CD14-positive monocyte (primary cell): ENCODE measurements around the gene CST4. TPM values are rescaled to one million over a fixed set of nuclear protein-coding genes. Genes with fewer than 3 reads are reported as not detected.

ENCODE experiments used
- DNase-seq, 3 donors: peaks; one replicate each; pipeline ENCODE4 v3.0.0-alpha.2; 2011 to 2022
- H2AFZ ChIP-seq: 2 replicates; pipeline ENCODE4 v1.6.0; 2012; ENCODE audit warnings: mild to moderate bottlenecking, low read depth, low read length, inconsistent platforms; ENCODE audit not compliant: insufficient read depth, poor library complexity, severe bottlenecking
- H3K27ac ChIP-seq, 2 donors: 1 replicate in 1 of 2; 2 replicates in 1 of 2; pipeline ENCODE4 v1.5.1; 2012 to 2013; ENCODE audit warnings: low read length in 2 of 2, control low read depth in 1 of 2, inconsistent platforms in 1 of 2, low read depth in 1 of 2, mild to moderate bottlenecking in 1 of 2
- H3K27me3 ChIP-seq, 2 donors: one replicate each; pipeline versions ENCODE4 v1.6.0 to v1.6.1; 2011 to 2013; ENCODE audit warnings: low read length in 2 of 2; ENCODE audit not compliant: control insufficient read depth in 2 of 2, insufficient read depth in 2 of 2
- H3K36me3 ChIP-seq, 2 donors: replicated peaks in 1 of 2; 1 replicate in 1 of 2; 2 replicates in 1 of 2; pipeline versions ENCODE4 v1.5.1 to v1.6.1; 2012 to 2013; ENCODE audit warnings: low read length in 2 of 2, control low read depth in 1 of 2, inconsistent platforms in 1 of 2, mild to moderate bottlenecking in 1 of 2; ENCODE audit not compliant: insufficient read depth in 2 of 2, control insufficient read depth in 1 of 2
- H3K4me1 ChIP-seq, 2 donors: 1 replicate in 1 of 2; 2 replicates in 1 of 2; pipeline versions ENCODE4 v1.5.1 to v1.6.1; 2012 to 2013; ENCODE audit warnings: low read length in 2 of 2, control low read depth in 1 of 2, inconsistent platforms in 1 of 2, mild to moderate bottlenecking in 1 of 2, moderate library complexity in 1 of 2; ENCODE audit not compliant: insufficient read depth in 2 of 2, control insufficient read depth in 1 of 2
- H3K4me2 ChIP-seq: replicated peaks from 2 replicates; pipeline ENCODE3; 2012; ENCODE audit warnings: low read length, moderate library complexity, mild to moderate bottlenecking; ENCODE audit not compliant: poor library complexity, severe bottlenecking; ENCODE audit errors: extremely low read depth
- H3K4me3 ChIP-seq, 3 experiments: fragments of 200-600 bp in 1 of 3; sonication (generic) in 1 of 3; replicated peaks in 1 of 3; 1 replicate in 2 of 3; 2 replicates in 1 of 3; pipeline ENCODE4 v1.5.1; 2011 to 2013; ENCODE audit warnings: low read length in 3 of 3, mild to moderate bottlenecking in 3 of 3, control low read depth in 2 of 3, low read depth in 2 of 3, inconsistent platforms in 1 of 3, moderate library complexity in 1 of 3
- H3K79me2 ChIP-seq: 2 replicates; pipeline ENCODE4 v1.6.0; 2012; ENCODE audit warnings: mild to moderate bottlenecking, control low read depth, inconsistent platforms, low read length, moderate library complexity; ENCODE audit not compliant: insufficient read depth
- H3K9ac ChIP-seq: 2 replicates; pipeline ENCODE4 v1.6.0; 2017; ENCODE audit warnings: low read length, mild to moderate bottlenecking; ENCODE audit not compliant: insufficient read depth, poor library complexity, severe bottlenecking
- H3K9me3 ChIP-seq, 2 donors: replicated peaks in 1 of 2; 1 replicate in 1 of 2; 2 replicates in 1 of 2; pipeline versions ENCODE4 v1.5.1 to v1.6.1; 2012 to 2013; ENCODE audit warnings: low read length in 2 of 2, control low read depth in 1 of 2; ENCODE audit not compliant: control insufficient read depth in 1 of 2, insufficient read depth in 1 of 2
- H4K20me1 ChIP-seq: 2 replicates; pipeline ENCODE4 v1.6.0; 2012; ENCODE audit warnings: mild to moderate bottlenecking, low read length, control low read depth, moderate library complexity; ENCODE audit not compliant: insufficient read depth
- H3K27ac Mint-ChIP-seq, 7 donors: one replicate each; pipeline ENCODE4 v1.8.0; 2020; ENCODE audit warnings: mild to moderate bottlenecking in 7 of 7, mixed read lengths in 7 of 7, moderate library complexity in 6 of 7, inconsistent platforms in 2 of 7
- H3K27me3 Mint-ChIP-seq, 3 donors: one replicate each; pipeline ENCODE4 v1.8.0; 2021 to 2022; ENCODE audit warnings: low read depth in 3 of 3, mild to moderate bottlenecking in 3 of 3, mixed read lengths in 3 of 3, moderate library complexity in 3 of 3, inconsistent platforms in 1 of 3
- H3K36me3 Mint-ChIP-seq, 2 donors: one replicate each; pipeline ENCODE4 v1.8.0; 2020; ENCODE audit warnings: mixed read lengths in 2 of 2, inconsistent platforms in 1 of 2, mild to moderate bottlenecking in 1 of 2
- H3K4me1 Mint-ChIP-seq: one replicate; pipeline ENCODE4 v1.8.0; 2020; ENCODE audit warnings: mild to moderate bottlenecking, mixed read lengths
- H3K4me3 Mint-ChIP-seq, 2 donors: one replicate each; pipeline ENCODE4 v1.8.0; 2020; ENCODE audit warnings: mild to moderate bottlenecking in 2 of 2, mixed read lengths in 2 of 2, moderate library complexity in 1 of 2
- H3K9me3 Mint-ChIP-seq, 7 donors: one replicate each; pipeline ENCODE4 v1.8.0; 2020 to 2022; ENCODE audit warnings: mixed read lengths in 7 of 7, mild to moderate bottlenecking in 6 of 7, moderate library complexity in 6 of 7, inconsistent platforms in 2 of 7
- WGBS: methylation state at CpG from one replicate; pipeline ENCODE4 v1.1.5; 2013; ENCODE audit warnings: missing lambda C conversion rate; ENCODE audit not compliant: insufficient coverage; 5-methylcytosine and 5-hydroxymethylcytosine counted together
- intact Hi-C, 2 donors: fragments of 100-400 bp; cut with micrococcal nuclease; formaldehyde crosslinking; loops; one replicate each; pipeline versions ENCODE4 v1.15.0 to v1.15.1; 2023
- polyA plus RNA-seq, 3 donors: library from polyadenylated mRNA; depleted of rRNA in 1 of 3; unstranded in 2 of 3; stranded (reverse) in 1 of 3; fragments of 300-500 nt in 2 of 3; fragments of >200 nt in 1 of 3; fragmentation: Illumina TruSeq in 2 of 3; gene quantifications; 1 replicate in 2 of 3; 2 replicates in 1 of 3; pipeline ENCODE4 v1.2.3, GENCODE V29; 2012 to 2021
- TF ChIP-seq, protein P1 (sequence below): fragments of 200-600 bp; IDR thresholded peaks from one replicate; pipeline ENCODE4 v1.8.0; 2022; ENCODE audit warnings: antibody characterized with exemption, mild to moderate bottlenecking

The CST4 gene
- polyA plus RNA-seq, 3 donors = not detected

DNA sequence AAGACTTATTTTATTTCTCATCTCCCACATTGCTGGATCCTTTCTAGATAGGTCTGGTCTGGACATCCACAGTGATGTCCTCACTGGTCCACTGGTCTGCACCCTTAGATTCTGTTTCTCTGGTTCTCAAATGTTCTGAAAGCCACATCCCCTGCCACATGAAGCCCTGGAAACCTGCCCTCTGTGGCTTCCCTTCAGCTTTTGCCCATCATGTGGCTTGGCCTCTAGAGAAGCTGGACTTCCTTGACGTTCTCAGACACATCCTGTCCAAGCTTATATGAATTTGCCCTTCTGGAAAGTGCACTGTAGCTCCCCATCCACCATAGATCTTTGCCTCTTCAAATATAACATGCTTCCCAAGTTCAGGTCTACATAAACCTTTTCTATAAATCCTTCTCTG, 18.5 kb downstream of the CST4 start:
- Histone ChIP-seq H3K79me2 (no peaks in the 10 kb centered on the region), H4K20me1 (no peaks in the 10 kb centered on the region), H3K4me1 (peaks cover 4 to 5% of the 10 kb centered on the region in 2 donors), H3K9ac (no peak overlapping the region), H3K4me2 (no peak overlapping the region), H3K27me3 (no peaks in the 10 kb centered on the region), H3K4me3 (no peak overlapping the region), H3K27ac (no peak overlapping the region), H3K36me3 (no peaks in the 10 kb centered on the region), H2AFZ (no peak overlapping the region), H3K9me3 (no peaks in the 10 kb centered on the region)
- peaks cover 0 to 4% (median 0%) of the 10 kb centered on the region in 7 donors for H3K9me3 Mint-ChIP-seq
- no peak overlapping the region for H3K4me3 Mint-ChIP-seq
- DNase-seq = no peak
- H3K36me3 Mint-ChIP-seq = no peaks in the 10 kb centered on the region
- intact Hi-C loops = no loop called here
- peaks cover 6% of the 10 kb centered on the region for H3K4me1 Mint-ChIP-seq
- TF ChIP-seq, protein P1, sequence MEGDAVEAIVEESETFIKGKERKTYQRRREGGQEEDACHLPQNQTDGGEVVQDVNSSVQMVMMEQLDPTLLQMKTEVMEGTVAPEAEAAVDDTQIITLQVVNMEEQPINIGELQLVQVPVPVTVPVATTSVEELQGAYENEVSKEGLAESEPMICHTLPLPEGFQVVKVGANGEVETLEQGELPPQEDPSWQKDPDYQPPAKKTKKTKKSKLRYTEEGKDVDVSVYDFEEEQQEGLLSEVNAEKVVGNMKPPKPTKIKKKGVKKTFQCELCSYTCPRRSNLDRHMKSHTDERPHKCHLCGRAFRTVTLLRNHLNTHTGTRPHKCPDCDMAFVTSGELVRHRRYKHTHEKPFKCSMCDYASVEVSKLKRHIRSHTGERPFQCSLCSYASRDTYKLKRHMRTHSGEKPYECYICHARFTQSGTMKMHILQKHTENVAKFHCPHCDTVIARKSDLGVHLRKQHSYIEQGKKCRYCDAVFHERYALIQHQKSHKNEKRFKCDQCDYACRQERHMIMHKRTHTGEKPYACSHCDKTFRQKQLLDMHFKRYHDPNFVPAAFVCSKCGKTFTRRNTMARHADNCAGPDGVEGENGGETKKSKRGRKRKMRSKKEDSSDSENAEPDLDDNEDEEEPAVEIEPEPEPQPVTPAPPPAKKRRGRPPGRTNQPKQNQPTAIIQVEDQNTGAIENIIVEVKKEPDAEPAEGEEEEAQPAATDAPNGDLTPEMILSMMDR = no peak
- 13% methylated on average over 1 of the region's 1 CpG for WGBS
- peaks cover 0 to 5% (median 0%) of the 10 kb centered on the region in 3 donors for H3K27me3 Mint-ChIP-seq
- H3K27ac Mint-ChIP-seq = no peak overlapping the region

DNA sequence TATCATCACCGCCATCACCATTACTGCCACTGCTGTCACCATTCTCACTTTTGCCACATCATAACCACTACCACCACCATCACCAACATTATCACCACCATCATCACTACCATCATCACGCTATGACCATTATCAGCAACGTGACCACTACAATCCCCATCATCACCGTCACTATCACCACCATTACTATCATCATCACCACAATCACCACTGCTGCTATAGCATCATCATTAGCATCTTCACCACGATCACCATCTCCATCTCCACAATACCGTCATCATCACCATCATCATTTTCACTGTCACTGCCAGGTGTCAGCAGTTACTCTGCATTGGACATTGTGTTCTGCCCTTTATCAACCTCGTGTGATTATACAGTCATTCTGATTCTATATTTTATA, 19.0 kb downstream of the CST4 start:
- no peaks in the 10 kb centered on the region for H3K36me3 Mint-ChIP-seq
- H3K4me3 Mint-ChIP-seq = no peak overlapping the region
- Histone ChIP-seq H3K4me3 (no peak overlapping the region), H3K9me3 (no peaks in the 10 kb centered on the region), H3K27ac (no peak overlapping the region), H3K4me2 (no peak overlapping the region), H3K4me1 (peaks cover 4 to 5% of the 10 kb centered on the region in 2 donors), H3K79me2 (no peaks in the 10 kb centered on the region), H2AFZ (no peak overlapping the region), H3K27me3 (no peaks in the 10 kb centered on the region), H3K9ac (no peak overlapping the region), H3K36me3 (no peaks in the 10 kb centered on the region), H4K20me1 (no peaks in the 10 kb centered on the region)
- intact Hi-C loops = loop anchor here in 1 of 2 donors (5.0 kb wide), 1 partner anchor 327 kb away; no protein-coding TSS in a partner anchor
- peaks cover 0 to 3% (median 0%) of the 10 kb centered on the region in 3 donors for H3K27me3 Mint-ChIP-seq
- peaks cover 6% of the 10 kb centered on the region for H3K4me1 Mint-ChIP-seq
- WGBS = 91% methylated on average over 5 of the region's 7 CpGs
- peaks cover 0 to 4% (median 0%) of the 10 kb centered on the region in 7 donors for H3K9me3 Mint-ChIP-seq
- no peak overlapping the region for H3K27ac Mint-ChIP-seq
- DNase-seq = no peak
- TF ChIP-seq, protein P1 = no peak
